Measurements from ENCODE around the gene SH3PXD2A. TPM values are rescaled to one million over a fixed set of nuclear protein-coding genes. Genes with fewer than 3 reads are reported as not detected.

SH3PXD2A gene
- total RNA-seq, 1 experiment from 2014 or later: 4.5 TPM

DNA sequence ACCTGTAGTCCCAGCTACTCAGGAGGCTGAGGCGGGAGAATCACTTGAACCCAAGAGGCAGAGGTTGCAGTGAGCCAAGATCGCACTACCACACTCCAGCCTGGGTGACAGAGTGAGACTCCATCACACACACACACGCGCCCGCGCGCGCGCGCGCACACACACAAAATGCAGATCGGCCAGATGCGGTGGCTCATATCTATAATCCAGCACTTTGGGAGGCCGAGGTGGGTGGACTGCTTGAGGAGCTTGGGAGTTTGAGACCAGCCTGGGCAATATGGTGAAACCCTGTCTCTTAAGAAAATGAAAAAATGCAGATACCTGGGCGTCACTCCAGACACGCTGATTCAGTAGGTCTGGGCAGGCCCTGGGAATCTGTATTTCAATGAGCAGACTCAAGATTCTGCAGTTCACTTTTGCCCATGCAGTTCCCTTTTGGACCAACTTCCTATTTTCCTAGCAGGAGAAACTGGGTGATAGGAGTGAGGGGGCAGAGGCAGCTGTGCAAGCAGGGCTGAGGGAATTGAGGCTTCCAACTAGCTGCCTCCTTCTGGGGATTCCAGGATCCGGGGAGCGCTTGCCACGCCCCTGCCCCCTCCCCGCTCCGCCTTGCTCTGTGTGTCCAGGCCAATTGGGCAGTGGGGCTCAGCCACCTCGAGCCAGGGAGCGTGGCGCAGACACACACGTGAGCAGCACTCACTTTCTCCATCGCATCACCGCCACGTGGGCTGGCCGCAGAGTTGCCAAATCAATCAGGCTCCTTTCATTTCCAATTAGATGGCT, 173.6 kb downstream of the SH3PXD2A start:
- Histone ChIP-seq H4K5ac (ENCODE audit: insufficient read length, low read depth, low read length) (no peak overlapping the region), H2BK20ac (ENCODE audit: low read depth, low read length, poor library complexity, severe bottlenecking) (no peak overlapping the region), H3K23me2 (ENCODE audit: insufficient read length, low read depth, low read length, poor library complexity, severe bottlenecking) (no peaks in the 10 kb centered on the region), H3K18ac (ENCODE audit: insufficient read length, low read depth, low read length) (no peak overlapping the region), H2BK12ac (ENCODE audit: insufficient read length, low read depth, low read length) (no peak overlapping the region), H3K14ac (ENCODE audit: insufficient read depth, low read length) (no peak overlapping the region), H3K56ac (ENCODE audit: insufficient read length, low read depth, low read length) (no peak overlapping the region), H3K27ac (ENCODE audit: insufficient read length, low read depth, low read length) (no peak overlapping the region), H3K4me1 (ENCODE audit: insufficient read depth, low read length) (no peaks in the 10 kb centered on the region), H3T11ph (ENCODE audit: low read length) (no peak overlapping the region), H3K9me3 (ENCODE audit: control insufficient read depth, low read depth, low read length) (no peaks in the 10 kb centered on the region), H2AK5ac (ENCODE audit: insufficient read length, low read length) (no peak overlapping the region), H4K8ac (replicated peaks; ENCODE audit: insufficient read length, low read depth, low read length) (no peak overlapping the region), H2BK15ac (ENCODE audit: low read depth, low read length) (no peak overlapping the region), H3K9ac (ENCODE audit: extremely low read depth, insufficient read length, low read length) (no peak overlapping the region), H4K20me1 (ENCODE audit: control insufficient read depth, insufficient read depth, insufficient read length) (no peaks in the 10 kb centered on the region), H2BK120ac (ENCODE audit: low read depth, low read length, poor library complexity, severe bottlenecking) (no peak overlapping the region), H3K27me3 (ENCODE audit: insufficient read depth, low read length) (no peaks in the 10 kb centered on the region), H3K79me1 (ENCODE audit: insufficient read depth, low read depth, low read length, poor library complexity, severe bottlenecking) (no peaks in the 10 kb centered on the region), H2AFZ (ENCODE audit: low read length) (no peak overlapping the region), H3K4me2 (ENCODE audit: insufficient read depth, insufficient read length, low read length) (no peak overlapping the region), H4K91ac (ENCODE audit: insufficient read length, low read depth, low read length) (no peak overlapping the region), H3K23ac (ENCODE audit: insufficient read length, low read depth, low read length) (no peak overlapping the region), H3K79me2 (ENCODE audit: insufficient read depth, low read length) (no peaks in the 10 kb centered on the region), H3K4ac (ENCODE audit: low read depth, low read length) (no peak overlapping the region), H2BK5ac (ENCODE audit: insufficient read length, low read length) (no peak overlapping the region)
- H3K9me3 Mint-ChIP-seq: no peaks in the 10 kb centered on the region
- no peaks in the 10 kb centered on the region for H3K36me3 Mint-ChIP-seq (ENCODE audit: insufficient read depth in 1 of 3, low read depth in 3 of 3)
- no peak for TF ChIP-seq CTCF (conservative IDR thresholded peaks at IDR 0.05)
- H3K4me3 Mint-ChIP-seq: no peak overlapping the region
- H3K27me3 Mint-ChIP-seq (ENCODE audit: low read depth): no peaks in the 10 kb centered on the region
- no peak overlapping the region for H3K27ac Mint-ChIP-seq
- DNase-seq: no peak
- WGBS (ENCODE audit: extremely low coverage, insufficient read length, low lambda C conversion rate): no CpG with 5 or more reads among the region's 29 CpGs
- peaks cover 24 to 45% of the 10 kb centered on the region in 2 experiments for H3K4me1 Mint-ChIP-seq

Data from H9 (cell line).